ENCODE data around the gene RTKN2. TPM values are rescaled to one million over a fixed set of nuclear protein-coding genes. Genes with fewer than 3 reads are reported as not detected.

Gene RTKN2
- total and polyA plus RNA-seq, 9 of the 15 experiments (the other 6 are each of a cell fraction or from before 2014, with no cell fraction given) = 0.03 to 0.11 (median 0.05) TPM; not detected in 2

DNA sequence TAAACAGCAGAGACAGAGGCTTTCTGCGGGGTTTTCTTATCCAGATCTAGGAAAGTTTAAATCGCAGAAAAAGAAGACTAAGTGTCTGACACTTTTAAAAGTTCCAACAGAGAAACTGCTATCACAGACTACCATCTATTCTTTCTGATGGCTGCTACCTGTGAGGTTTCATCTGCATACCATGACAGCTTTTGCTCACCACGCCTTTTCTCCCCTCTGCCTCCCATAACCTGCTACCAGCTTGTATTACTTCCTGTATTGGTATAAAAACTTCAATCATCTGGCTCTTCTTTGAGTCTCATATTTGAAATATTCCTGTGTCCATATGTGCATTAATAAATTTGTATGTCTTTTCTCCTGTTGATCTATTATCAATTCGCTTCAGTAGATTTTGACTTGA lies 34.1 kb upstream of the RTKN2 start:
- ATAC-seq = no peak
- Histone ChIP-seq H3K36me3 (ENCODE audit: control insufficient read depth, insufficient read depth, low read length) (no peaks in the 10 kb centered on the region), H2AFZ (ENCODE audit: low read depth, low read length) (no peak overlapping the region), H3K27ac (ENCODE audit: extremely low read depth, low read depth, low read length) (no peak overlapping the region), H3K4me1 (replicated peaks in 1 of 2; ENCODE audit: control insufficient read depth in 2 of 2, insufficient read depth in 2 of 2, low read length in 2 of 2) (no peaks in the 10 kb centered on the region), H3K79me2 (ENCODE audit: control insufficient read depth, insufficient read depth, low read length) (no peaks in the 10 kb centered on the region), H3K27me3 (ENCODE audit: control insufficient read depth in 2 of 2, insufficient read depth in 2 of 2, low read length in 2 of 2) (no peaks in the 10 kb centered on the region), H3K9me1 (ENCODE audit: control insufficient read depth, insufficient read depth, low read length) (no peaks in the 10 kb centered on the region), H4K20me1 (replicated peaks; ENCODE audit: control insufficient read depth, insufficient read depth, low read length) (no peaks in the 10 kb centered on the region), H3K9ac (ENCODE audit: insufficient read depth in 1 of 2, low read depth in 2 of 2, low read length in 2 of 2) (no peak overlapping the region), H3K4me2 (ENCODE audit: insufficient read depth, low read length) (no peak overlapping the region), H3K9me3 (replicated peaks; ENCODE audit: control insufficient read depth, insufficient read depth, low read depth, low read length) (no peaks in the 10 kb centered on the region), H3K4me3 (no peak overlapping the region)
- DNase-seq (ENCODE audit: extremely low read depth in 1 of 4, low spot score in 3 of 4) = no peak
- ChIA-PET POLR2A (no interaction called here), CTCF (ENCODE audit: low intra/inter-chr PET ratio) (no interaction called here)
- FAIRE-seq = no peak
- intact Hi-C loops (cut with micrococcal nuclease) = no loop called here
- TF ChIP-seq NELFE (IDR thresholded peaks at IDR 0.05; ENCODE audit: insufficient read depth, insufficient read length) (no peak), DACH1 (IDR thresholded peaks at IDR 0.05; ENCODE audit: partially characterized antibody) (no peak), ZFPM2 (CRISPR knock-in tag; IDR thresholded peaks at IDR 0.05) (no peak), DDX20 (tag; IDR thresholded peaks at IDR 0.05; ENCODE audit: low read depth) (no peak), RHOXF2B (CRISPR knock-in tag; conservative IDR thresholded peaks at IDR 0.05) (no peak), RUNX1 (IDR thresholded peaks at IDR 0.05; ENCODE audit: low read depth) (no peak), HDAC2 (IDR thresholded peaks at IDR 0.05) (no peak), HNRNPK (IDR thresholded peaks at IDR 0.05; ENCODE audit: low read depth, low read length, poor library complexity, severe bottlenecking) (no peak), OTX1 (CRISPR knock-in tag; IDR thresholded peaks at IDR 0.05) (no peak), ZNF668 (CRISPR knock-in tag; IDR thresholded peaks at IDR 0.05) (no peak), ZNF445 (CRISPR knock-in tag; IDR thresholded peaks at IDR 0.05; ENCODE audit: low read depth) (no peak)
- TF ChIP-seq, protein P1, sequence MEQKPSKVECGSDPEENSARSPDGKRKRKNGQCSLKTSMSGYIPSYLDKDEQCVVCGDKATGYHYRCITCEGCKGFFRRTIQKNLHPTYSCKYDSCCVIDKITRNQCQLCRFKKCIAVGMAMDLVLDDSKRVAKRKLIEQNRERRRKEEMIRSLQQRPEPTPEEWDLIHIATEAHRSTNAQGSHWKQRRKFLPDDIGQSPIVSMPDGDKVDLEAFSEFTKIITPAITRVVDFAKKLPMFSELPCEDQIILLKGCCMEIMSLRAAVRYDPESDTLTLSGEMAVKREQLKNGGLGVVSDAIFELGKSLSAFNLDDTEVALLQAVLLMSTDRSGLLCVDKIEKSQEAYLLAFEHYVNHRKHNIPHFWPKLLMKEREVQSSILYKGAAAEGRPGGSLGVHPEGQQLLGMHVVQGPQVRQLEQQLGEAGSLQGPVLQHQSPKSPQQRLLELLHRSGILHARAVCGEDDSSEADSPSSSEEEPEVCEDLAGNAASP (IDR thresholded peaks at IDR 0.05) = no peak
- TF ChIP-seq, protein P2, sequence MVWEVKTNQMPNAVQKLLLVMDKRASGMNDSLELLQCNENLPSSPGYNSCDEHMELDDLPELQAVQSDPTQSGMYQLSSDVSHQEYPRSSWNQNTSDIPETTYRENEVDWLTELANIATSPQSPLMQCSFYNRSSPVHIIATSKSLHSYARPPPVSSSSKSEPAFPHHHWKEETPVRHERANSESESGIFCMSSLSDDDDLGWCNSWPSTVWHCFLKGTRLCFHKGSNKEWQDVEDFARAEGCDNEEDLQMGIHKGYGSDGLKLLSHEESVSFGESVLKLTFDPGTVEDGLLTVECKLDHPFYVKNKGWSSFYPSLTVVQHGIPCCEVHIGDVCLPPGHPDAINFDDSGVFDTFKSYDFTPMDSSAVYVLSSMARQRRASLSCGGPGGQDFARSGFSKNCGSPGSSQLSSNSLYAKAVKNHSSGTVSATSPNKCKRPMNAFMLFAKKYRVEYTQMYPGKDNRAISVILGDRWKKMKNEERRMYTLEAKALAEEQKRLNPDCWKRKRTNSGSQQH (CRISPR knock-in tag; IDR thresholded peaks at IDR 0.05) = no peak
- TF ChIP-seq, protein P3, sequence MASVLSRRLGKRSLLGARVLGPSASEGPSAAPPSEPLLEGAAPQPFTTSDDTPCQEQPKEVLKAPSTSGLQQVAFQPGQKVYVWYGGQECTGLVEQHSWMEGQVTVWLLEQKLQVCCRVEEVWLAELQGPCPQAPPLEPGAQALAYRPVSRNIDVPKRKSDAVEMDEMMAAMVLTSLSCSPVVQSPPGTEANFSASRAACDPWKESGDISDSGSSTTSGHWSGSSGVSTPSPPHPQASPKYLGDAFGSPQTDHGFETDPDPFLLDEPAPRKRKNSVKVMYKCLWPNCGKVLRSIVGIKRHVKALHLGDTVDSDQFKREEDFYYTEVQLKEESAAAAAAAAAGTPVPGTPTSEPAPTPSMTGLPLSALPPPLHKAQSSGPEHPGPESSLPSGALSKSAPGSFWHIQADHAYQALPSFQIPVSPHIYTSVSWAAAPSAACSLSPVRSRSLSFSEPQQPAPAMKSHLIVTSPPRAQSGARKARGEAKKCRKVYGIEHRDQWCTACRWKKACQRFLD (CRISPR knock-in tag; IDR thresholded peaks at IDR 0.05) = no peak
- TF ChIP-seq, protein P4, sequence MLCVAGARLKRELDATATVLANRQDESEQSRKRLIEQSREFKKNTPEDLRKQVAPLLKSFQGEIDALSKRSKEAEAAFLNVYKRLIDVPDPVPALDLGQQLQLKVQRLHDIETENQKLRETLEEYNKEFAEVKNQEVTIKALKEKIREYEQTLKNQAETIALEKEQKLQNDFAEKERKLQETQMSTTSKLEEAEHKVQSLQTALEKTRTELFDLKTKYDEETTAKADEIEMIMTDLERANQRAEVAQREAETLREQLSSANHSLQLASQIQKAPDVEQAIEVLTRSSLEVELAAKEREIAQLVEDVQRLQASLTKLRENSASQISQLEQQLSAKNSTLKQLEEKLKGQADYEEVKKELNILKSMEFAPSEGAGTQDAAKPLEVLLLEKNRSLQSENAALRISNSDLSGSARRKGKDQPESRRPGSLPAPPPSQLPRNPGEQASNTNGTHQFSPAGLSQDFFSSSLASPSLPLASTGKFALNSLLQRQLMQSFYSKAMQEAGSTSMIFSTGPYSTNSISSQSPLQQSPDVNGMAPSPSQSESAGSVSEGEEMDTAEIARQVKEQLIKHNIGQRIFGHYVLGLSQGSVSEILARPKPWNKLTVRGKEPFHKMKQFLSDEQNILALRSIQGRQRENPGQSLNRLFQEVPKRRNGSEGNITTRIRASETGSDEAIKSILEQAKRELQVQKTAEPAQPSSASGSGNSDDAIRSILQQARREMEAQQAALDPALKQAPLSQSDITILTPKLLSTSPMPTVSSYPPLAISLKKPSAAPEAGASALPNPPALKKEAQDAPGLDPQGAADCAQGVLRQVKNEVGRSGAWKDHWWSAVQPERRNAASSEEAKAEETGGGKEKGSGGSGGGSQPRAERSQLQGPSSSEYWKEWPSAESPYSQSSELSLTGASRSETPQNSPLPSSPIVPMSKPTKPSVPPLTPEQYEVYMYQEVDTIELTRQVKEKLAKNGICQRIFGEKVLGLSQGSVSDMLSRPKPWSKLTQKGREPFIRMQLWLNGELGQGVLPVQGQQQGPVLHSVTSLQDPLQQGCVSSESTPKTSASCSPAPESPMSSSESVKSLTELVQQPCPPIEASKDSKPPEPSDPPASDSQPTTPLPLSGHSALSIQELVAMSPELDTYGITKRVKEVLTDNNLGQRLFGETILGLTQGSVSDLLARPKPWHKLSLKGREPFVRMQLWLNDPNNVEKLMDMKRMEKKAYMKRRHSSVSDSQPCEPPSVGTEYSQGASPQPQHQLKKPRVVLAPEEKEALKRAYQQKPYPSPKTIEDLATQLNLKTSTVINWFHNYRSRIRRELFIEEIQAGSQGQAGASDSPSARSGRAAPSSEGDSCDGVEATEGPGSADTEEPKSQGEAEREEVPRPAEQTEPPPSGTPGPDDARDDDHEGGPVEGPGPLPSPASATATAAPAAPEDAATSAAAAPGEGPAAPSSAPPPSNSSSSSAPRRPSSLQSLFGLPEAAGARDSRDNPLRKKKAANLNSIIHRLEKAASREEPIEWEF (CRISPR knock-in tag; IDR thresholded peaks at IDR 0.05) = no peak
- in situ Hi-C loops (cut with MboI) = no loop called here
- no TSS peak for BruUV-seq (replicated peaks)
- WGBS (ENCODE audit: insufficient coverage, low coverage, missing lambda C conversion rate) = 0% methylated on average over 4 of the region's 4 CpGs

Measured in K562 (cell line).